DMS79 (cell line): ENCODE measurements around the gene SLCO4C1.

ENCODE experiments used
- DNase-seq: peaks from one replicate; lab custom pipeline; 2025; lab: John Stamatoyannopoulos, UW

Gene SLCO4C1

DNA sequence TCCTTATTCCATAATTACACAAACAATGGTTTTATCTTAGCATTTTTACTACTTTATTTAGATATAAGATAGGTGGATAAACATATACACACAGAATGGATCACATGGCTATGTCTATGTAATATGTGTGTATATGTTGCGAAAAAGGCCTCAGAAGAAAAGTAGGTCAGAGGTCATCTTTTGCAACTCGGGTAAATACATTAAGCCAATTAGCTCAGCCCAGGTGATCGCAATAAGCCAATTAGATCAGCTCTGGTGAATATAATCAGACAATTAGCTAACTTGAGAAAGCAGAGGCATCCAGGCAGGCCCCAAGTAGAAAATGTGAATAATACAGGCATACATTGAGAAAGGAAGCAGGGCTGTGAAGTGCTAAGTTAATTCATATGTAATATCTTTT is 24.3 kb downstream of the SLCO4C1 start:
- DNase-seq: no peak

DNA sequence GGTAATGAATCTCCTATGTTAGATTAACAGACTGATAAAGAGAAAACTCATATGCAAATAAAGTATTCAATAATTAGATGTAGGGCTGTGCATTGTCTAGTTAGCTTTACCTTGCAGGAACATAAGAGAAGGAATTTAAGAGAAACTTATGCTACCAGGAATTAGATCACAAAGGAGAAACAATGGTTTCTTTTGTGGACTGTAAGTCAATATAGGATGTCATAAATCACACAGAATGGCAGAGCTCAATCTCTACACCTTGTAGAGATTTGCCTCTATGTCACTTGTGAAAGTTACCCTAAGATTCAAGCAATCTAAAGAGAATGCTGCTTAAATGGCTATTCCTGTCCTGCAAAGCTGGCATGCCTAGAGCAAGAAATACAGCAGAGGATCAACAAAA is 26.0 kb downstream of the SLCO4C1 start:
- DNase-seq: no peak

DNA sequence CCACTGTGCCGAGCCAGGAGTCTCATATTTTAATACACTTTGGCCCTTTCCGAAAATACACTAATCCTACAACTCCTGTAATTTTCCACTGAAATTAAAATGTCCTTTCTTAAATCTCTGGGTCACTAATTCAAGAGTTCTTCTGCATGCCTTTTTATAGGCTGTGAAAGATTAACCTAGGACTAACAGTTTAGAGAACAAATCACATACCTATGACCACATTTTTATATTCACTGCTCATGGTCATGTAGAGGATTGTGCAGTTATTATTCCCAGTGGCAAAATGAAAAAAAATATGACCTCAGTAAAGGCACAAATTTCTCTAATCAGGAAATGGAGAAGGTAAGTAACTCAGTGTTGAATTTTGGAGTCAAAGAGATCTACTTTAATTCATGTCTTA is 33.4 kb downstream of the SLCO4C1 start:
- DNase-seq: no peak

DNA sequence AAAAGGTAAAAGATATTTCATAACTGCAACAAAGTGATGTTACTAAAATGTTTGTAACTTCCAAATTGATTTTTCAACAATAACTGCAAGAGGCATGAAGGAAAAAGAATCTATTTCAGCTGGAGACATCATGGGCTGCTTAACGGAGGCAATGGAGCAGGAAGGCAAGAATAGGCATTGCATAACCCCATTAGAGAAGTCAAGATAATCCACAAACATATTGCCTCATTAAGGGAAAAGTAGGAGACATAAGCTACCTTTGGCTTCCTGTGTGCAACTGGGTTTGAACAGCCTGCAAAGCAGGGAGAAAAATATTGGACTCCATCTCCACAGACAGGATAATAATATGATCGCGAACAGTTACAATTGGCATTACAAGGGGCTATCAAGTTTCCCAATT is 46.7 kb downstream of the SLCO4C1 start:
- DNase-seq: no peak

DNA sequence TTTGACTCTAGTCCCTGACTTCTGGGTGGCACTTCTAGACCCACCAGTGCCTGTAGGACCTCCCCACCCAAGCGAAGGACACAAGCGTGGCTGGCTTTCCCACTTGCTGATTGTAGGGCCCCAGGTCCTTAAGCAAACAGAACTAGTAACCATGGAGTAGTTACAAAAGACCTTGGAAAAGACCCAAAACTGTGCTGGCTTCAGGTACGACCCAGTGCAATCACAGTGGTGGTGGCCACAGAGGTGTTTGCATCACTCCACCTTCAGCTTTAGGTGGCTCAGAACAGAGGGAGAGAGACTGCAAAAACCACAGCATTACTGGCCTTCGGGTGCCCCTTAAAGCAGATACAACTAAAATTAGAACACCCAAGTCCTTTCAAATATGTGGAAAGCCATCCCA is 52.9 kb downstream of the SLCO4C1 start:
- DNase-seq: no peak

DNA sequence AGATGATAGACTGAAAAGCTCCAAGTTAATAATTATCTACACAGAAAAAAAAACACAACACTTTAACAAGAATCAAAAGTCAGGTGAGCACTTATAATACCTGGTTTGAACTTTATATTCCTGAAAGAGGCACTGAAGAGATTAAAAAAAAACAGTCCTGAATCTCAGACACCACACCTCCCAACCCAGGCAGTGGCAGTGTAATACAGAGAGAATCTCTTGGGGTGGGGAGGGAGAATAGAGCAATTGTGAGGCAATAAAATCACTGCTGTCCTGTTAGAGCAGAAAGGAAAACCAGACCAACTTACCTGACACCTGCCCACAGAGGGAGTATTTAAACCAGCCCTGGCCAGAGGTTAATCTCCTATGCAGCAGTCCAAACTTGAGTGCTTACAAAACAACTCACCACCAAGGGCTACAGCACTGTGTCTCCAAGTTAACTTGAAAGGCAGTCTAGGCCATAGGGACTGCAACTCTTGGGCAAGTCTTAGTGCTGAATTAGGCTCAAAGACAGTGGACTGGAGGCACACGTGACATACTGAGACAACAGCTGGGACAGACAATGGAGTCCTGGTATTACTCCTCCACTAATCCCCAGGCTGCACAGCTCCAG is 54.2 kb downstream of the SLCO4C1 start:
- DNase-seq: no peak

DNA sequence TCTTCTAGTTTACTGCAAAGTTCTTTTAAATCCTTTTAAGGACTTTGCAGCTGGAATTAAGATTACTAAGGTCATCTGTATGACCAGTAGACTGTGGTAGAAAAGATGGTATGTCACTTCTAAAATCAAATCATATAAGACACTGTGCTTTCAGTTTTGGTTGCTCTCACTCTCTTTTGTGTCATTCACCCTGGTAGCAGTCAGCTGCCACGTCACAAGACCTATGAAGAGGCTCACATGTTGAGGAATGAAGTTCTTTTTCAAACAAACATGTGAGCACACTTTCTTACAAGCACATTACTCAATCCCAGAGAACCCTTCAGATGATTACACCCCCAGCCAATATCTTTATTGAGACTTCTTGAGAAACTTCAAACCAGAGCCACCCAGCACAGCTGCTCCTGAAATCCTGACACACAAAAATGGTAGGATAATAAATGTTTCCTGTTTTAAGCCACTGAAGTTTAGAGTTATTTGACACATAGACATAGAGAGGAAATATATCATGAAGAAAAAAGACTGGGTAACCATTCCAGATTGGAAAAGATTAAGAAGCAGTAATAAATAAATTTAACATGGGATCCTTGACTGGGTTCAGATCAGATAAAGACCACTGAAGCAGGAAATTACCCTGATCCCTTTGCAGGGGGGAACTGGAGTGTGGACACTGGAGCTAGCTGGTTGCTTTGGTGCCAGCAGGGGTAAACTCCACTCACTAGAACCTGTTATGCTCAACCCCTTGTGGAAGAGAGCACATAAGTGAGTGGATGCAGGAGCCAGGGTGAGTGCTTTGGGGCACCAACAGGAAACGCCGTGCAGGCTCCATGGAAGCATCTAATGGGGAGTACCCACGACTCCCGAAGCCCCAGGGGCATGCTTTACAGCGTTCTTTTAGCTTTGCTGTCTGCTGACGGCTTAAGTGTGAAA is 64.1 kb downstream of the SLCO4C1 start:
- DNase-seq: no peak

DNA sequence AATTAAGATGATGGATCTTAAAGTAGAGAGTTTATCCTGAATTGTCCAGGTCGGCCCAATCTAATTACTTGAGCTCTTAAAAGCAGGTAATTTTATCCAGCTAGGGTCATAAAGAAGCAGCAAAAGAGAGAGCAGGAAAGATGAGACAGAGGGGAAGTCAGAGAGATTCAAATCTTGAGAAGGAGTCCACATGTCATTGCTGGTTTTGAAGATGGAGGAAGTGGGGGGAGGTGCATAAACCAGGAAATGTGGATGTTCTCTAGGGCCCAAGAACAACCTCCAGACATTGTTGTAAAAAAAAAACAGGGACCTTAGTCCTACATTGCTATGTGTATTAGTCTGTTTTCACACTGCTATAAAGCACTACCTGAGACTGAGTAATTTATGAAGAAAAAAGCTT is 66.4 kb downstream of the SLCO4C1 start:
- DNase-seq: no peak

DNA sequence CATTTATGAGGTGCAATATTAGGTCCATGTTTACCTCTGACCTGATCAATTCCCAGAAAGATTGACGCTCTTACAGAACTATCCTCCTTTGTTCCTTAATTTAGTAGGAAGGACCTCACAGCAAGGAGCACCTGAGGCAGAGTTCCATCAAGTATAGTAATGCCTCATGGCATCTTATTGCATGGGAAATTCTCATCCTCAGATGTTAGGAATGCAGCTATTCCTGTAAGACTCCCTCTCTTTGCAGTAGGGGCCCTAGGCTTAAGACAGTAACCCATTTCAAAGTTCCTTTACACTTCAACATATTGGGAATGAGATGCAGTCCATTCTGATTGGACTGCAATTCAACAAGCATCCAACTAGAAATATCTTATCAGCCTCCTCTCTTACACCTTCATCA is 69.8 kb downstream of the SLCO4C1 start:
- DNase-seq: no peak

DNA sequence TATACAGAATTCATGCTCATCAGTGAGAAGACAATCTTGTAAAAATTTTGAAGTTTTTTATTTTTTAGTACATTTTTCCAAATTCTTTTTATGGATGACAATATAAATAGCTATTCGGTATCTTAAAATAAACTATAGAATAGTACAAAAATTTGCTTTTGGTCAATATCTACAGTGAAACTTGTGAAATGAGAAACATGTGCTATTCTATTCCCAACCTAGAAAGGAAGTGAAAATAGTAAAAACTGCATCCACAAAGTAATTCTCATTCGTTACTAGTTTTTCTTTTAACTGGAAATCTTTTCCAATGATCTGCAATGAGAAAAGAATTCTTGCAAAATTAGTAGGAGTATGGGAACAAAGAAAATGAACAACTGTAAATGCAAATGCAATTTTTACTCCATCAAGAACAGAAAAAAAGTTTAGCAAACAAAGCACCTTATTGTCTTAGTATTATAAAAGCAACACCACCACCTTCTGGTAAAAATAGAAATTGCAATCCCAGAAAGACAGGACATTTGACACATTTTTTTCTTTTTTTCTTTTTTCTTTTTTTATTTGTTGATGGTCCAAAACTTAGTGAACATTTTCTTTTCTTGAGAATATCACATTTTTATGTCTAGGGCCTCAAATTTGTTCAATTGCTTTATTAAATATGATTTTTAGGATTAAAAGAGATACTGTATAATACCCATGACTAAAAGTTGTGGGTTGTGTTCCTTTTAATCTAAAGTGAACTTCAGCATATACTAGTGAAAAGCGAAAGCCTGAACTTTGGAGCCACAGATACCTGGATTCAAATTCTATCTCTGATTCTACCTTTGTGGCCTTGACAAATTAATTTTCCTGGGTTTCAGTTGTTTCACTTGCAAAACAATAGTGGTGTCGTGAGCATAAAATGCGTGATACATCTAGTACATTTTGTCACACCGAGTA is 72.3 kb downstream of the SLCO4C1 start:
- no peak for DNase-seq

DNA sequence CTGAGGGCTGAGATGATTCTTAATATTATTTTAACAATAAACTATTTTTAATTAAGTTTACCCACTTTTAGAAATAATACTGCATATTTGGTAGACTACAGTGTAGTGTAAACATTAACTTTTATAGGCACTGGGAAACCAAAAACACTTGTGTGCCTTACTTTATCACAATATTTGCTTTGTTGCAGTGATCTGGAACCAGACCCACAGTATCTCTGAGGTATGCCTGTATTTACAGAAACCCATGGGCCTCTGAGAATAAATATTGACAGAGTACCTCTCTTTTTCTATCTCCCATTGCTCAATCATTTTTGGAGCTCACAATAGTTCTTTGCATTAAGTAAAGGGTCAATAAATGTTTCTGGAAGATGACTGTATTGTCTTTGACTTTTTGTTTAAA is 73.3 kb downstream of the SLCO4C1 start:
- DNase-seq: no peak

DNA sequence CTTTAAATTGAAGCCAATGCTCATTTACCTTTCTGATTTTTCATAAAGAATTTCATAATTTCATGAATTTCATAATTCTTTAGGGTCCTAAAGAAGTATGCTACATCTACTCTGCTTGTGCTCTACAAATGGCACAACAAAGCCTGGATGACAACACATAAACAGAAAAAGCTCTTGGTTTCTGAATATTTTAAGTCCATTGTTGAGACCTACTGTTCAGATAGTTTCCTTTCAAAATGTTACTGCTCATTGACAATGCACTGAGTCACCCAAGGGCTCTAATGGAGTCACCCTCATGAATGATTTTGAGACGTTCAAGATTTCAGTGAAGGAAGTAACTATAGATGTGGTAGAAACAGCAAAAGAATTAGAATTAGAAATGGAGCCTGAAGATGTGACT is 74.1 kb downstream of the SLCO4C1 start:
- DNase-seq: no peak

DNA sequence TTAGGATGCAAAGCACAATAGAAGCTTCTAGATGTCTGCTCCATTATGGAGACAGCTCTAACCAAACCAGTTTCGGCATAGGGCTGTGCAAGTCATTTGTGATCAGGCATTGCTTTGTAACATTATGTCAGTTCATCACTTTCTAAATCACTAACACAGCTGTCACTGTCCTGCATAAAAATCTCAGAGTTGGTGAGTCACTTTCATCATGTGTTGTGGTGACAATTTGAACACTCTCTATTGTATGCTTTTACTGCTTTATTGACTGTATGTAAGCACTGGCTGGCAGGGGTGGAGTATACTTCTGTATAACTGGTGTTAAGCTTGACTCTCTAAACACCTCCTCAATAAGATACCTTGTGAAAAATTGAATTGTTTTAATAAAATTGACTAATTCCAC is 77.9 kb downstream of the SLCO4C1 start:
- DNase-seq: no peak

DNA sequence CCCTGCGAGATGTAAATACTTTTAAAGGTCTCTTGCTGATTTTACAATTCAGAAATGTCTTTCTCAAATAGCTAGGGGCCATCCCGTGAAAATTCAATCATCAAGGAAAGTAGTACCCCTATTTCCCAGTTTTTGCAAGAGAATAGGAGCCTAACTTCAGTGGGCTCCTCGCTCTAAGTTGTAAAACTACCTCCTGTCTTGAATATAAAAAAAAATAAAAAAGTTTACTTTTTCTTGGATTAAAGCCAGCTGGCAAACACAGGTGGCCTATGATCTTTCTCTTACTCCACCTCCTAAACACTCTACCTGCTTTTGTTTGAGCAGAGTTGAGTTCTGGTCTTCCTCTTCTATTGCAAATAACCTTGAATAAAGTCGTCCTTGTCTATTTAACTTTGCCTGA is 79.4 kb downstream of the SLCO4C1 start:
- DNase-seq: no peak

DNA sequence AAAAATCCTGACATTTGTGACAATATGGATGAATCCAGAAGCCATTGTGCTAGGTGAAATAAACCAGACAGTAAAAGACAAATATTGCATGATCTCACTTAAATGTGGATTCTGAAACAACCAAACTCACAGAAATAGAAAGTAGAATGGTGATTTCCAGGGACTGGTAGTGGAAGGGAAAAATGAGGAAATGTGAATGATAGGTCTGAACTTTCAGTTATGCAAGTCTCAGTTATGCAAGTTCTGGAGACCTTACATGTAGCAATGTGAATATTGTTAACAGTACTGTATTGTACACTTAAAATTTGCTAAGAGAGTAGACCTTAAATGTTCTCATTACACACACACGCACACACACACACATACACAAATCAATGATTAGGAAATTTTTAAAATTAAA is 84.9 kb downstream of the SLCO4C1 start:
- DNase-seq: no peak

DNA sequence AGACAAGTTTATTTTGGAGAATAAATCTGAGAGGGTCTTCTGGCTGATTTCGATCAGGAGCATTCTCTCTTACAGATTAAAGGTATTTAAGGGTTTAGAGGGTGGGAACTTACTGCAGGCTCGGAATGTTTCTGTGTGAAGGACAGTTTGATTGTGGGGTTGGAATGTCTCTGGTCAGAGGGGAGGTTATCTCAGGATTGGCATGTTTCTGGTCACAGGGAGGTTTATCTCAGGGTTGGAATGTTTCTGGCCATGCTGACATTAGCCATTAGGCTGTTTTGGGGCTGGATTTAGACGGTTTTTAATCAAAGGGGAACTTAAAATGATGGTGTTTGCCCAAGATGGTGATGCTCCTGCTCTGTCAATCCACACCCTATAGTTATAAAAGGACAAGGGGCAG is 95.2 kb downstream of the SLCO4C1 start:
- DNase-seq: no peak

DNA sequence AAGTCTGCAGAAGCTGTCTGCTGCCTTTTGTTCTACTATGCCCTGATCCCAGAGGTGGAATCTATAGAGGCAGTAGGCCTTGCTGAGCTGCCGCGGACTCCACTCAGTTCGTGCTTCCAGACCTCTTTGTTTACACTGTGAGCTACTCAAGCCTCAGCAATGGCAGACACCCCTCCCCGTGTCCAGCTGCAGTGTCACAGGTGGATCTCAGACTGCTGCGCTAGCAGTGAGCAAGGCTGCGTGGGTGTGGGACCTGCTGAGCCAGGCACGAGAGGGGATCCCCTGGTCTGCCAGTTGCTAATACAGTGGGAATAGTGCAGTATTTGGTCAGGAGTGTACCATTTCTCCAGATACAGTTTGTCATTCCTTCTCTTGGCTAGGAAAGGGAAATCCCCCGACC is 99.6 kb downstream of the SLCO4C1 start:
- no peak for DNase-seq
